K562 (cell line): ENCODE measurements around the gene FAM53B. TPM values are rescaled to one million over a fixed set of nuclear protein-coding genes. Genes with fewer than 3 reads are reported as not detected.

Source experiments
- MTA1 ChIP-seq: fragments of 450-650 bp; IDR thresholded peaks from 2 replicates; pipeline ENCODE4 v1.6.1; 2017; ENCODE audit warnings: borderline replicate concordance
- MYNN ChIP-seq, 2 experiments: sonication (generic); formaldehyde crosslinking in 1 of 2; IDR thresholded peaks; 2 replicates each; pipeline versions ENCODE4 v1.5.0 to v1.6.1; 2016 to 2020; ENCODE audit warnings: antibody characterized with exemption in 1 of 2, missing genetic modification reagents in 1 of 2
- PRMT5 ChIP-seq: sonication (generic); formaldehyde crosslinking; IDR thresholded peaks from 2 replicates; pipeline ENCODE4 v1.5.0; 2020; ENCODE audit warnings: missing genetic modification reagents
- SMARCC2 ChIP-seq: fragments of 450-650 bp; IDR thresholded peaks from 2 replicates; pipeline ENCODE4 v1.6.1; 2017; ENCODE audit warnings: antibody characterized with exemption, moderate library complexity, mild to moderate bottlenecking, low read depth
- ZNF23 ChIP-seq: fragments of 250-450 bp; sonication (Bioruptor Pico); IDR thresholded peaks from 2 replicates; pipeline ENCODE4 v1.4.0; 2020; ENCODE audit warnings: mild to moderate bottlenecking
- polyA plus RNA-seq, 8 experiments: library from polyadenylated mRNA; depleted of rRNA in 4 of 8; stranded (reverse) in 5 of 8; unstranded in 3 of 8; fragments of >200 nt; fragmentation: Nextera tagmentation in 2 of 8; fragmentation: Illumina TruSeq in 1 of 8; extraction: Ambion mirVana in 2 of 8; extraction: Trizol in 1 of 8; gene quantifications; 2 replicates each; pipeline versions ENCODE4 v1.2.1 to v1.2.3, GENCODE V29; 2011 to 2014; ENCODE audit warnings: inconsistent platforms in 1 of 8, missing spikeins in 1 of 8
- total RNA-seq, 7 experiments: library from RNA; depleted of rRNA in 6 of 7; stranded (reverse); fragments of >200 nt in 6 of 7; fragmentation: Illumina TruSeq in 2 of 7; extraction: Trizol in 2 of 7; gene quantifications; 2 replicates each; pipeline versions ENCODE4 v1.2.1 to v1.2.3, GENCODE V29; 2011 to 2021; ENCODE audit warnings: low replicate concordance in 1 of 7
- TF ChIP-seq, protein P1 (sequence below): fragments of 250-450 bp; sonication (Bioruptor Pico); IDR thresholded peaks from 2 replicates; pipeline ENCODE4 v1.4.0; 2020; ENCODE audit warnings: borderline replicate concordance
- TF ChIP-seq, protein P2 (sequence below), 2 experiments: fragments of 450-650 bp in 1 of 2; sonication (generic) in 1 of 2; formaldehyde crosslinking in 1 of 2; IDR thresholded peaks; 2 replicates each; pipeline versions ENCODE4 v1.7.1 to v1.9.0; 2016 to 2022; ENCODE audit warnings: inconsistent platforms in 1 of 2, mild to moderate bottlenecking in 1 of 2, missing genetic modification reagents in 1 of 2

The FAM53B gene
- total and polyA plus RNA-seq, 9 of the 15 experiments (the other 6 are each of a cell fraction or from before 2014, with no cell fraction given), result 0.03 to 16.5 (median 5.0) TPM

DNA sequence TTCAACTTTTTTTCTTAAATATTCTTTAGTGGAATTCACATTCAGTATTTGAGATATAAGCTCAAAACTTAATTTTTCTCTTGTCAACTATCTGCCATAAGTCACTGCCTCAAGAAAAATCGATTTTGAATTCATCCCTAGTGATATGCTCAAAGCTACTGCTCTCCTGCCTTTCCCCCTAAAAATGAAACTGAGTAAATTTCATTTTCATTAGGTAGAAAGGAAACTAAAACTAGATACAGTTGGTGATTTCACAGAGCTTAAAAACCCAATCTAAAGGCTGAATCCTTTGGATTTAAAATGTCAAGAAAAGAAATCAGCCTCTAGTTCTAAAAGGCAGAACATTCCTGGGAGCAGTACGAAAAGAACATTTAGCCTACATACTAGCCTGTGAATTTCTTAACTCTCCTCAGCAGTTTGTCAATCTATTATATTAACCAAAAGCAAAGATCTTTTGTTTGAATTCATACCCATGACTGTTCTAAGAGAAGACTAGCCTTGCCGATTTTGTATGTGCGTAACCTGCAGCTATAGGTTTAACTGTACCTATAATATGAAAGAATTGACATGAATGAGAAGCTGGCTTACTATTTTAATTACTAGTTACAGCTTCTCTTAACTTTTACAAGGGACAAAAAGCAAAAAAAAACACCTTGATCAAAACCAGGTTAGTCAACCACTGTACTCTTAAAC is 4.9 kb upstream of the FAM53B start (continued):
- TF ChIP-seq, protein P1, sequence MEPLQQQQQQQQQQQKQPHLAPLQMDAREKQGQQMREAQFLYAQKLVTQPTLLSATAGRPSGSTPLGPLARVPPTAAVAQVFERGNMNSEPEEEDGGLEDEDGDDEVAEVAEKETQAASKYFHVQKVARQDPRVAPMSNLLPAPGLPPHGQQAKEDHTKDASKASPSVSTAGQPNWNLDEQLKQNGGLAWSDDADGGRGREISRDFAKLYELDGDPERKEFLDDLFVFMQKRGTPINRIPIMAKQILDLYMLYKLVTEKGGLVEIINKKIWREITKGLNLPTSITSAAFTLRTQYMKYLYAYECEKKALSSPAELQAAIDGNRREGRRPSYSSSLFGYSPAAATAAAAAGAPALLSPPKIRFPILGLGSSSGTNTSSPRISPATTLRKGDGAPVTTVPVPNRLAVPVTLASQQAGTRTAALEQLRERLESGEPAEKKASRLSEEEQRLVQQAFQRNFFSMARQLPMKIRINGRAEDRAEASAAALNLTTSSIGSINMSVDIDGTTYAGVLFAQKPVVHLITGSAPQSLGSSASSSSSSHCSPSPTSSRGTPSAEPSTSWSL (CRISPR knock-in tag), result no peak
- TF ChIP-seq MYNN (IDR thresholded peaks at IDR 0.05) (no peak), MYNN (CRISPR knock-in tag; IDR thresholded peaks at IDR 0.05) (no peak), ZNF23 (no peak), PRMT5 (no peak), MTA1 (no peak), SMARCC2 (no peak)
- TF ChIP-seq, protein P2, sequence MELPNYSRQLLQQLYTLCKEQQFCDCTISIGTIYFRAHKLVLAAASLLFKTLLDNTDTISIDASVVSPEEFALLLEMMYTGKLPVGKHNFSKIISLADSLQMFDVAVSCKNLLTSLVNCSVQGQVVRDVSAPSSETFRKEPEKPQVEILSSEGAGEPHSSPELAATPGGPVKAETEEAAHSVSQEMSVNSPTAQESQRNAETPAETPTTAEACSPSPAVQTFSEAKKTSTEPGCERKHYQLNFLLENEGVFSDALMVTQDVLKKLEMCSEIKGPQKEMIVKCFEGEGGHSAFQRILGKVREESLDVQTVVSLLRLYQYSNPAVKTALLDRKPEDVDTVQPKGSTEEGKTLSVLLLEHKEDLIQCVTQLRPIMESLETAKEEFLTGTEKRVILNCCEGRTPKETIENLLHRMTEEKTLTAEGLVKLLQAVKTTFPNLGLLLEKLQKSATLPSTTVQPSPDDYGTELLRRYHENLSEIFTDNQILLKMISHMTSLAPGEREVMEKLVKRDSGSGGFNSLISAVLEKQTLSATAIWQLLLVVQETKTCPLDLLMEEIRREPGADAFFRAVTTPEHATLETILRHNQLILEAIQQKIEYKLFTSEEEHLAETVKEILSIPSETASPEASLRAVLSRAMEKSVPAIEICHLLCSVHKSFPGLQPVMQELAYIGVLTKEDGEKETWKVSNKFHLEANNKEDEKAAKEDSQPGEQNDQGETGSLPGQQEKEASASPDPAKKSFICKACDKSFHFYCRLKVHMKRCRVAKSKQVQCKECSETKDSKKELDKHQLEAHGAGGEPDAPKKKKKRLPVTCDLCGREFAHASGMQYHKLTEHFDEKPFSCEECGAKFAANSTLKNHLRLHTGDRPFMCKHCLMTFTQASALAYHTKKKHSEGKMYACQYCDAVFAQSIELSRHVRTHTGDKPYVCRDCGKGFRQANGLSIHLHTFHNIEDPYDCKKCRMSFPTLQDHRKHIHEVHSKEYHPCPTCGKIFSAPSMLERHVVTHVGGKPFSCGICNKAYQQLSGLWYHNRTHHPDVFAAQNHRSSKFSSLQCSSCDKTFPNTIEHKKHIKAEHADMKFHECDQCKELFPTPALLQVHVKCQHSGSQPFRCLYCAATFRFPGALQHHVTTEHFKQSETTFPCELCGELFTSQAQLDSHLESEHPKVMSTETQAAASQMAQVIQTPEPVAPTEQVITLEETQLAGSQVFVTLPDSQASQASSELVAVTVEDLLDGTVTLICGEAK (IDR thresholded peaks at IDR 0.05), result no peak
- TF ChIP-seq, protein P2 (CRISPR knock-in tag; IDR thresholded peaks at IDR 0.05), result no peak
